ENCODE data around the gene GLE1.

DNA sequence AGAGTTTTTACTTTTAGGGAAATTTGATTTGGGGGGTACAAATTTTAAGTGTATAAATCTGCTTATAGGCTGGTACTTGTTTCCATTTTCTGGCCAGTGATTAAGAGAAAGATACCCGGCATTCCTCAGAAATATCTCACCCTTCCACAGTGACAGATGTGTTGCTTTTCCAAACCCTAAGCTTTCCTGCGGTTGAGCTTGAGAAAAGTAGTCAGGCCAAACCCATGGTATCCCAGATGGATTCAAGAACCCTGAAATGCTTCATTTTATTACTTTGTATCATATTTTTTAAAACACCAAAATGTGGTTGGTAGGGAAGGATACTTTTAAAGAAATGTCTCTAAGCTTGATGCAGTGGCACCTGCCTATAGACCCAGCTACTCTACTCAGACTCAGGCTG, 71.4 kb downstream of the GLE1 start:
- TF ChIP-seq CTCF (IDR thresholded peaks at IDR 0.05) (no peak), ZFX (IDR thresholded peaks at IDR 0.05; ENCODE audit: borderline replicate concordance) (no peak)

Data from 22Rv1 (cell line).